Measurements from ENCODE around the gene PAF1. TPM values are rescaled to one million over a fixed set of nuclear protein-coding genes. Genes with fewer than 3 reads are reported as not detected.
"Not testable (repeated sequence)": the region's sequence is repeated elsewhere in the genome, so short reads cannot be mapped to it uniquely, and the experiment has no call there.

Gene PAF1
- total RNA-seq, 4 donors from 2014 or later = 30.8 to 48.3 (median 44.3) TPM

GRCh38 chr19:39382991-39383828, 7.7 kb downstream of the PAF1 start:
- DNase-seq (ENCODE audit: low spot score in 2 of 2) = no peak
- Histone ChIP-seq H3K27ac (peak overlapping the region in 1 of 4 donors; percentile 11), H3K4me3 (no peak overlapping the region), H3K4me1 (peaks cover 0 to 4% (median 0%) of the 10 kb centered on the region in 4 donors), H3K27me3 (no peaks in the 10 kb centered on the region), H3K36me3 (peaks cover 7 to 100% (median 59%) of the 10 kb centered on the region in 3 donors), H3K9me3 (no peaks in the 10 kb centered on the region)
- TF ChIP-seq EP300 (IDR thresholded peaks at IDR 0.05) = no peak
- TF ChIP-seq, protein P1, sequence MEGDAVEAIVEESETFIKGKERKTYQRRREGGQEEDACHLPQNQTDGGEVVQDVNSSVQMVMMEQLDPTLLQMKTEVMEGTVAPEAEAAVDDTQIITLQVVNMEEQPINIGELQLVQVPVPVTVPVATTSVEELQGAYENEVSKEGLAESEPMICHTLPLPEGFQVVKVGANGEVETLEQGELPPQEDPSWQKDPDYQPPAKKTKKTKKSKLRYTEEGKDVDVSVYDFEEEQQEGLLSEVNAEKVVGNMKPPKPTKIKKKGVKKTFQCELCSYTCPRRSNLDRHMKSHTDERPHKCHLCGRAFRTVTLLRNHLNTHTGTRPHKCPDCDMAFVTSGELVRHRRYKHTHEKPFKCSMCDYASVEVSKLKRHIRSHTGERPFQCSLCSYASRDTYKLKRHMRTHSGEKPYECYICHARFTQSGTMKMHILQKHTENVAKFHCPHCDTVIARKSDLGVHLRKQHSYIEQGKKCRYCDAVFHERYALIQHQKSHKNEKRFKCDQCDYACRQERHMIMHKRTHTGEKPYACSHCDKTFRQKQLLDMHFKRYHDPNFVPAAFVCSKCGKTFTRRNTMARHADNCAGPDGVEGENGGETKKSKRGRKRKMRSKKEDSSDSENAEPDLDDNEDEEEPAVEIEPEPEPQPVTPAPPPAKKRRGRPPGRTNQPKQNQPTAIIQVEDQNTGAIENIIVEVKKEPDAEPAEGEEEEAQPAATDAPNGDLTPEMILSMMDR (IDR thresholded peaks at IDR 0.05) = no peak
- TF ChIP-seq POLR2A (IDR thresholded peaks at IDR 0.05) = no peak
- 84 to 85% methylated on average over 18 of the region's 18 CpGs for WGBS, 2 donors

DNA sequence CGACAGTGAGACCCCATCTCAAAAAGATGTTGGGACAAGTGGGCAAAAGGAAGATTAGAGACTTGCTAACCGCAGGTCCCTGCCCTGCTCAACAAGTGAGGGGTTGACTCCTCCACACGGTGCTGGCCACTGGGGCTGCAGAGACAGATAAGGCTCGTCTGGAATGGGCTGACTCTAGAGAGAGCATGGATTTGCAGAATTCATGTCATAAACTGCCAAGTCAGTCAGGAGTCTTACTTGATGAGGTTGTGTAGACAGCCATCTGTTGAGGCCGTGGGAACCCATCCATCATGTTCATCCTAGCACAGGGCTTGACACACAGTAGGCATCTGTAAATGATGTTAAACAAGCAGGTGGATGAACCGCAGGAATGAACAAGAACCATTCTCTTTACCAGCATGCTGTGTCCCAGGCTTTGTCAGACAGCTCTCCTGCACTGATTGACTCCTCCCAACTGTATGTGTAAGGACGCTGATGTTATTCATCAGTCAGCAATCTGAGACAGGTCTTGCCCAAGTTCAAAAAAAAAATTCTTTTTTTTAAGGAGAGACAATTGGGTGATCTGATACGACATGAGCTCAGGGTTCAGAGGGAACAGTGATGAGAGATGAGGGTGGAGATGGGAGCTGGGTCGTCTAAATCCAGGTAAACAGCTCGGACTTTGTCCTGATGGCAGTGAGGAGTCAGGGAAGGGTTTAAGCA, 8.8 kb downstream of the PAF1 start:
- Histone ChIP-seq H3K36me3 (peaks cover 7 to 100% (median 66%) of the 10 kb centered on the region in 3 donors), H3K9me3 (no peaks in the 10 kb centered on the region), H3K27ac (peak overlapping the region in 1 of 4 donors; percentile 11), H3K4me3 (no peak overlapping the region), H3K4me1 (peaks cover 0 to 4% (median 0%) of the 10 kb centered on the region in 4 donors), H3K27me3 (no peaks in the 10 kb centered on the region)
- TF ChIP-seq, protein P1 (IDR thresholded peaks at IDR 0.05) = no peak
- TF ChIP-seq POLR2A (IDR thresholded peaks at IDR 0.05) (no peak), EP300 (IDR thresholded peaks at IDR 0.05) (no peak)
- no peak for DNase-seq (ENCODE audit: low spot score in 2 of 2)
- 78 to 83% methylated on average over 10 of the region's 10 CpGs for WGBS, 2 donors

DNA sequence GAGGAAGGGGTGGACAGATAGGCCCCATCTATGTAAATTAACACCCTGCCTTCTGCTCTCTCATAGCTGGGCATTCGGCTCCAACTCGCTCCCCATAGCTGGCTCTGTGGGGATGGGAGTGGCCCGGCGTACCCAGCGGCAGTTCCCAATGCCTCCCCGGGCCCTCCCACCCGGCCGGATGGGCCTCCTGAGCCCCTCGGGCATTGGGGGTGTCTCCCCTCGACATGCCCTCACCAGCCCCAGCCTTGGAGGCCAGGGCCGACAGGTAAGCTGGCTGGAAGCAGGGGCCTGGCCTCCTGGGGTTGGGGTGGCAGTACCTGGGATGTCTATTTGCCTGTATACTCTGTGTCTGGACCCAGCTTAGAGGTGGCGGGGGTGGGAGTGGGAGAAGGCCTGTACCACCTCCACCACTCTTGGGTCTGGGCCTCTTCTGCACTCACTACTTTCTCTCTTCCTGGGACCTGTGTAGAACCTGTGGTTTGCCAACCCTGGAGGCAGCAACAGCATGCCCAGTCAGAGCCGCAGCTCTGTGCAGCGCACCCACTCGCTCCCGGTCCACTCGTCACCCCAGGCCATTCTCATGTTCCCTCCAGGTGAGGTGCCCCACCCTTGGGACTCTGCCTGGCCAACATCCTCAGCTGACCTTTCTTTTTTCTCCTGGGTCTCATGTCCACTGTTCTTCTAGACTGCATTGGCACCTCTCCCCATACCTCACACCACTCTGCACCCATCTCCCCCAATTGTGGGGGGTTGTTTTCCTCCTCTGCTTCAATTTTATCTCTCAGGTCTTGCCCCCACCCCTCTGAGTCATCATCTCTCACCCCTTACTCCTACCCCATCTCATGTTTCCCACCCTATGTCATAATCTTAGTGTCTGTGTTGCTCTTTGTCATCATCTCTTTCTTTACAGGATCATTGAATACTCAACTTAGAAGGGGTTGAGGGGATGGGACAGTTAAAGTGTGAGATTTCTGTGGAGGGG, 10.1 kb downstream of the PAF1 start:
- WGBS, 2 donors = 90 to 92% methylated on average over 16 of the region's 17 CpGs
- peaks cover 0 to 4% (median 0%) of the 10 kb centered on the region in 4 donors for H3K4me1 ChIP-seq
- H3K9me3 ChIP-seq = no peaks in the 10 kb centered on the region
- no peak overlapping the region for H3K4me3 ChIP-seq
- no peaks in the 10 kb centered on the region for H3K27me3 ChIP-seq
- peaks cover 7 to 100% (median 64%) of the 10 kb centered on the region in 3 donors for H3K36me3 ChIP-seq
- no peak for TF ChIP-seq POLR2A (IDR thresholded peaks at IDR 0.05)
- TF ChIP-seq EP300 (IDR thresholded peaks at IDR 0.05) = no peak
- TF ChIP-seq, protein P1 (IDR thresholded peaks at IDR 0.05) = no peak
- DNase-seq (ENCODE audit: low spot score in 2 of 2) = no peak
- peak overlapping the region in 2 of 4 donors; percentile 36 to 55 for H3K27ac ChIP-seq

- TF ChIP-seq EP300 (IDR thresholded peaks at IDR 0.05) (no peak), POLR2A (IDR thresholded peaks at IDR 0.05) (no peak)
- TF ChIP-seq, protein P1 (IDR thresholded peaks at IDR 0.05) = no peak
- no peak for DNase-seq (ENCODE audit: low spot score in 2 of 2)
- 79 to 89% methylated on average over 14 of the region's 14 CpGs for WGBS, 2 donors
- H3K36me3 ChIP-seq = peaks cover 7 to 98% (median 62%) of the 10 kb centered on the region in 3 donors
- H3K27ac ChIP-seq = peak overlapping the region in 2 of 4 donors; percentile 36 to 55
- H3K4me3 ChIP-seq = no peak overlapping the region
- H3K9me3 ChIP-seq = no peaks in the 10 kb centered on the region
- no peaks in the 10 kb centered on the region for H3K27me3 ChIP-seq
- H3K4me1 ChIP-seq = peaks cover 0 to 4% (median 0%) of the 10 kb centered on the region in 4 donors
These were observed 11.0 kb downstream of the PAF1 start for GRCh38 chr19:39379865-39380396.

DNA sequence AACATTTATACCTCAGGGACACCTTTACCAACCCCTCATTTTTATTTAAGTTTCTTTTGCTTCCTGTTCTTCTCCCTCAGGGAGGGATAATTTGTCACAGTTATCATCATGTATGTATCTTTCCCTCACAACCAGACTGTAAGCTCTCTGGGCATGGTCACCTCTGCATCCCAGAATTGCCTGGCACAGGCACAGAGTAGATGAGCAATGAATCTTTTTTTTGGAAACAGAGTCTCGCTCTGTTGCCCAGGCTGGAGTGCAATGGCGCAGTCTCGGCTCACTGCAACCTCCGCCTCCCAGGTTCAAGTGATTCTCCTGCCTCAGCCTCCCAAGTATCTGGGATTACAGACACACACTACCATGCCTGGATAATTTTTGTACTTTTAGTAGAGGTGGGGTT, 11.5 kb downstream of the PAF1 start:
- not testable (repeated sequence) for H3K4me1 ChIP-seq
- peak overlapping the region in 1 of 4 donors; percentile 8 for H3K27ac ChIP-seq

More for the DNA sequence above, 11.5 kb downstream of the PAF1 start:
- not testable (repeated sequence) for H3K4me3 ChIP-seq; H3K27me3 ChIP-seq; DNase-seq (ENCODE audit: low spot score in 2 of 2); H3K9me3 ChIP-seq
- WGBS, 2 donors = 86 to 97% methylated on average over 4 of the region's 4 CpGs
- H3K36me3 ChIP-seq = peaks cover 7 to 93% (median 59%) of the 10 kb centered on the region in 3 donors
